ENCODE results near the gene NAALADL2. TPM values are rescaled to one million over a fixed set of nuclear protein-coding genes. Genes with fewer than 3 reads are reported as not detected.
"Not testable (repeated sequence)": the region's sequence is repeated elsewhere in the genome, so short reads cannot be mapped to it uniquely, and the experiment has no call there.

Gene NAALADL2
- total RNA-seq, 2 experiments from 2014 or later = not detected

GRCh38 chr3:175399156-175399840 is 540.2 kb downstream of the NAALADL2 start:
- H3K4me1 Mint-ChIP-seq (ENCODE audit: low read depth) = no peaks in the 10 kb centered on the region
- intact Hi-C loops (cut with micrococcal nuclease) = no loop called here
- no peaks in the 10 kb centered on the region for H3K36me3 Mint-ChIP-seq (ENCODE audit: low read depth)
- H3K4me3 Mint-ChIP-seq = no peak overlapping the region
- H3K27ac Mint-ChIP-seq = no peak overlapping the region
- peaks cover 5% of the 10 kb centered on the region for H3K9me3 Mint-ChIP-seq
- CTCF ChIA-PET = no interaction called here
- DNase-seq = no peak
- no peaks in the 10 kb centered on the region for H3K27me3 Mint-ChIP-seq (ENCODE audit: low read depth)

- H3K9me3 Mint-ChIP-seq = no peaks in the 10 kb centered on the region
- intact Hi-C loops (cut with micrococcal nuclease) = no loop called here
- H3K27ac Mint-ChIP-seq = no peak overlapping the region
- CTCF ChIA-PET = no interaction called here
- H3K36me3 Mint-ChIP-seq (ENCODE audit: low read depth) = no peaks in the 10 kb centered on the region
- DNase-seq = no peak
- H3K4me3 Mint-ChIP-seq = no peak overlapping the region
- H3K4me1 Mint-ChIP-seq (ENCODE audit: low read depth) = no peaks in the 10 kb centered on the region
- H3K27me3 Mint-ChIP-seq (ENCODE audit: low read depth) = no peaks in the 10 kb centered on the region
These were observed 544.9 kb downstream of the NAALADL2 start for GRCh38 chr3:175404027-175404426.

GRCh38 chr3:175404621-175405020 is 545.5 kb downstream of the NAALADL2 start:
- Mint-ChIP-seq H3K9me3 (no peaks in the 10 kb centered on the region), H3K4me1 (ENCODE audit: low read depth) (no peaks in the 10 kb centered on the region), H3K27ac (no peak overlapping the region), H3K36me3 (ENCODE audit: low read depth) (no peaks in the 10 kb centered on the region), H3K27me3 (ENCODE audit: low read depth) (no peaks in the 10 kb centered on the region), H3K4me3 (no peak overlapping the region)
- CTCF ChIA-PET = no interaction called here
- intact Hi-C loops (cut with micrococcal nuclease) = no loop called here
- DNase-seq = no peak

GRCh38 chr3:175410251-175410650 is 551.1 kb downstream of the NAALADL2 start:
- CTCF ChIA-PET = no interaction called here
- Mint-ChIP-seq H3K27ac (no peak overlapping the region), H3K36me3 (ENCODE audit: low read depth) (no peaks in the 10 kb centered on the region), H3K9me3 (peaks cover 5% of the 10 kb centered on the region), H3K4me3 (no peak overlapping the region), H3K27me3 (ENCODE audit: low read depth) (no peaks in the 10 kb centered on the region), H3K4me1 (ENCODE audit: low read depth) (no peaks in the 10 kb centered on the region)
- DNase-seq = no peak
- intact Hi-C loops (cut with micrococcal nuclease) = no loop called here

DNA sequence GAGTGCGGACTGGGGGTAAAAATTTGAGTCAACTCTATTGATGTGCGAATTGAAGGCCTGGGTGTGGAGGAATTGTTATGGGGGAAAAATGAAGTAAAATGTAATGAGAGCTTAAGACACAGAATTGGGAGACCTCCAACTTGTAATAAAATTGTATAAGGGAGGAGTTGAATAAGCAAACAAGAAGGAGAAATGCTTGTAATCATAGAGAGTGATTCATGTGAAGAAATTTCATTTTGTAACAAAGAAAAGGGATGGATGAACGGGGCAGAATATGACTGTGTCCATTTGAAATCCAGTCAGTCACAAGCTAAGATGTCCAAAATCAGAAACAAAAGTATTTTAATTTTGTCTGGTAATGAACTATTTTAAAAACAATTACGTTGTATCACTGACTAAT is 552.3 kb downstream of the NAALADL2 start:
- no peak for DNase-seq
- peaks cover 5% of the 10 kb centered on the region for H3K9me3 Mint-ChIP-seq
- H3K27ac Mint-ChIP-seq = no peak overlapping the region
- no peak overlapping the region for H3K4me3 Mint-ChIP-seq
- no peaks in the 10 kb centered on the region for H3K27me3 Mint-ChIP-seq (ENCODE audit: low read depth)
- intact Hi-C loops (cut with micrococcal nuclease) = no loop called here
- CTCF ChIA-PET = no interaction called here
- H3K36me3 Mint-ChIP-seq (ENCODE audit: low read depth) = no peaks in the 10 kb centered on the region
- H3K4me1 Mint-ChIP-seq (ENCODE audit: low read depth) = no peaks in the 10 kb centered on the region

DNA sequence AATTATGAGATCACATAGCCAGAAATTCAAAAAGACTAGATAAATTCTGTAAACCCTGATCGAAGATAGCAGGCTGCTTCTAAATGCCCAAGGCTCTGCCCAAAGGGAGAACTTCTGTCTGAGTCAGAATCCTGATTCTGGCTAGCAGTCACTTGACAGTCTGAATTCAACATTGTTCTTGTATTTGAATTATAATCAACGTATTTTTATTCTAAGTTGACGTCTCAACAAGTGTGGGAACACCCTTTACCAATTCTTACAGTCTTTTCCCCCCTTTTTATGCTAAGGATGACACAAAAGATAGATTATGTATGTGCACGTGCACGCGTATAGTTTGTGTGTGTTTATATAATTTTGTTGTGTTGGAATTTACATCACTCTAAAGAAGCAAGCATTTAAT is 552.8 kb downstream of the NAALADL2 start:
- DNase-seq = no peak
- no peaks in the 10 kb centered on the region for H3K36me3 Mint-ChIP-seq (ENCODE audit: low read depth)
- no peaks in the 10 kb centered on the region for H3K4me1 Mint-ChIP-seq (ENCODE audit: low read depth)
- peaks cover 5% of the 10 kb centered on the region for H3K9me3 Mint-ChIP-seq
- intact Hi-C loops (cut with micrococcal nuclease) = no loop called here
- CTCF ChIA-PET = no interaction called here
- no peaks in the 10 kb centered on the region for H3K27me3 Mint-ChIP-seq (ENCODE audit: low read depth)
- no peak overlapping the region for H3K27ac Mint-ChIP-seq
- H3K4me3 Mint-ChIP-seq = no peak overlapping the region

DNA sequence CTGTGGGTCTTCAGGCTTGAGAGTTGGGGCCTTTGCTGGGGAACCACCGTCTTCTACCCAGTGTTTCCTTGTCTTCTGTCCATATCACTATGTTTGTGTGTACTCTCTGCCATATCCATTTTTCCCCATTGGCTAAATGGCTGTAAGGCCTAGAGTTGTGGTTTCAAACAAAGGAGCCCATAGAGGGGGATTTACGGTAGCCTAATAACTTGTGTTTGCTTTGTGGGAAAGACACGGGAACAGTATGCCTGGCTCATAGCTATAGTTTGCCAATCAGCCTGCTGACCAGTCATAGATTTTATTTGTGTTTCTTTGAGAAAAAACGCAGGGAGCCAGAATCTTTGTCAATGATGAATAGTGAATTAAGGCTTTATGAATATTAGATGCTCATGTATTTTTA is 554.8 kb downstream of the NAALADL2 start:
- DNase-seq = no peak
- Mint-ChIP-seq H3K9me3 (peaks cover 5% of the 10 kb centered on the region), H3K36me3 (ENCODE audit: low read depth) (no peaks in the 10 kb centered on the region), H3K4me1 (ENCODE audit: low read depth) (no peaks in the 10 kb centered on the region), H3K27me3 (ENCODE audit: low read depth) (no peaks in the 10 kb centered on the region), H3K4me3 (no peak overlapping the region), H3K27ac (no peak overlapping the region)
- intact Hi-C loops (cut with micrococcal nuclease) = no loop called here
- CTCF ChIA-PET = no interaction called here

- Mint-ChIP-seq H3K9me3 (peaks cover 3% of the 10 kb centered on the region), H3K4me3 (no peak overlapping the region), H3K4me1 (ENCODE audit: low read depth) (no peaks in the 10 kb centered on the region), H3K27ac (no peak overlapping the region), H3K27me3 (ENCODE audit: low read depth) (no peaks in the 10 kb centered on the region), H3K36me3 (ENCODE audit: low read depth) (no peaks in the 10 kb centered on the region)
- intact Hi-C loops (cut with micrococcal nuclease) = no loop called here
- CTCF ChIA-PET = no interaction called here
- DNase-seq = no peak
These were observed 557.5 kb downstream of the NAALADL2 start for GRCh38 chr3:175416600-175416999.

GRCh38 chr3:175417426-175417825 is 558.3 kb downstream of the NAALADL2 start:
- Mint-ChIP-seq H3K4me3 (no peak overlapping the region), H3K27ac (no peak overlapping the region), H3K9me3 (peaks cover 1% of the 10 kb centered on the region), H3K4me1 (ENCODE audit: low read depth) (no peaks in the 10 kb centered on the region), H3K36me3 (ENCODE audit: low read depth) (no peaks in the 10 kb centered on the region), H3K27me3 (ENCODE audit: low read depth) (no peaks in the 10 kb centered on the region)
- DNase-seq = no peak
- intact Hi-C loops (cut with micrococcal nuclease) = no loop called here
- CTCF ChIA-PET = no interaction called here

GRCh38 chr3:175421902-175422301 is 562.8 kb downstream of the NAALADL2 start:
- CTCF ChIA-PET = no interaction called here

DNA sequence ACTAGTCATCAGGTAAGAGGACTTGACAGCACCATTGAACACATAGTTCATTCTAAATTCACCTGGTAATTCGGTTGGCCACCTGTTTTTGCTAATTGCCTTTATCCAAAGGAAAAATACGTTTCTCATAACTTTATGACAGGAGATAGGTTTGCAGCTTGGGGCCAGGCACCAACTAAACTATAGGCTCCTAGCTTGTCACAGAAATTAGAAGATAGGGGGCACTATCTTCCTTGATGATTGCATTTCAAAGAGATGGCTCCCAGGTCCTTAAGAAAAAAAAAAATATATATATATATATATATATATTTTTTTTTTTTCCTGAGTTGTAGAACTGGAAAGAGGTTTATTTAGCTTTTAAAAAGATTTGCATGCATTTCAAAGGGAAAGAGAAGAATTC is 563.6 kb downstream of the NAALADL2 start:
- no peak overlapping the region for H3K4me3 Mint-ChIP-seq
- DNase-seq = no peak
- peaks cover 6% of the 10 kb centered on the region for H3K9me3 Mint-ChIP-seq
- no peaks in the 10 kb centered on the region for H3K36me3 Mint-ChIP-seq (ENCODE audit: low read depth)
- H3K4me1 Mint-ChIP-seq (ENCODE audit: low read depth) = no peaks in the 10 kb centered on the region
- H3K27ac Mint-ChIP-seq = no peak overlapping the region
- H3K27me3 Mint-ChIP-seq (ENCODE audit: low read depth) = no peaks in the 10 kb centered on the region
- CTCF ChIA-PET = no interaction called here
- intact Hi-C loops (cut with micrococcal nuclease) = no loop called here

More at GRCh38 chr3:175421902-175422301, 562.8 kb downstream of the NAALADL2 start:
- Mint-ChIP-seq H3K9me3 (peaks cover 6% of the 10 kb centered on the region), H3K4me1 (ENCODE audit: low read depth) (no peaks in the 10 kb centered on the region), H3K27ac (no peak overlapping the region), H3K27me3 (ENCODE audit: low read depth) (no peaks in the 10 kb centered on the region), H3K4me3 (no peak overlapping the region), H3K36me3 (ENCODE audit: low read depth) (no peaks in the 10 kb centered on the region)
- intact Hi-C loops (cut with micrococcal nuclease) = no loop called here
- DNase-seq = no peak

GRCh38 chr3:175423848-175424247 is 564.7 kb downstream of the NAALADL2 start:
- H3K36me3 Mint-ChIP-seq (ENCODE audit: low read depth); DNase-seq; H3K27ac Mint-ChIP-seq; H3K9me3 Mint-ChIP-seq; H3K27me3 Mint-ChIP-seq (ENCODE audit: low read depth); H3K4me3 Mint-ChIP-seq; CTCF ChIA-PET; H3K4me1 Mint-ChIP-seq (ENCODE audit: low read depth); intact Hi-C loops (cut with micrococcal nuclease): not testable (repeated sequence)

DNA sequence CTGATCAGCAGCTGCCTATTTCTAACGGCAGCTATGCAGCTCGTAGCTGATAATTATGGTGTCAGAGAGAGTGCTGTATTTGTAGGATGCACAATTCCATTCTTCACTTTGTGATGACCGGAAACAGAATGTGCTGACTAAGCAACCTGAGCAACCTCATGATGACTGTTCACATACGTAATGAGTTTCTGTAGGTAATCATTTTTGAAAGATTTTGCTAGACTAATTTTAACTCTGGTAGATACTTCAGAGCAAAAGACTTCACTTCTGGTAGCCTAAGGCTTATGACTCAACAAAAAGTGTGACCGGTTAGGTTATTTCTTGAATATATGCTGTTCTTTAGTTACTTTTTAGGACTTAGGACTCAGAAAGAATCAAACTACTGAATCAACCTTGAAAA is 567.7 kb downstream of the NAALADL2 start:
- Mint-ChIP-seq H3K27me3 (ENCODE audit: low read depth) (no peaks in the 10 kb centered on the region), H3K36me3 (ENCODE audit: low read depth) (no peaks in the 10 kb centered on the region), H3K4me1 (ENCODE audit: low read depth) (no peaks in the 10 kb centered on the region), H3K27ac (no peak overlapping the region), H3K4me3 (no peak overlapping the region), H3K9me3 (peaks cover 5% of the 10 kb centered on the region)
- no peak for DNase-seq
- intact Hi-C loops (cut with micrococcal nuclease) = no loop called here
- CTCF ChIA-PET = no interaction called here

GRCh38 chr3:175428466-175428865 is 569.3 kb downstream of the NAALADL2 start:
- no peaks in the 10 kb centered on the region for H3K36me3 Mint-ChIP-seq (ENCODE audit: low read depth)
- no peaks in the 10 kb centered on the region for H3K27me3 Mint-ChIP-seq (ENCODE audit: low read depth)
- H3K9me3 Mint-ChIP-seq = peaks cover 5% of the 10 kb centered on the region
- H3K4me1 Mint-ChIP-seq (ENCODE audit: low read depth) = no peaks in the 10 kb centered on the region
- intact Hi-C loops (cut with micrococcal nuclease) = no loop called here
- DNase-seq = no peak
- H3K4me3 Mint-ChIP-seq = no peak overlapping the region
- CTCF ChIA-PET = no interaction called here
- H3K27ac Mint-ChIP-seq = no peak overlapping the region

All from activated naive CD4-positive, alpha-beta T cell treated with anti-CD3 and anti-CD28 coated beads for 36 hours (primary cell).